H1 (cell line): Measurements from ENCODE around the gene LDLRAD4. TPM values are rescaled to one million over a fixed set of nuclear protein-coding genes. Genes with fewer than 3 reads are reported as not detected.

Experiments used
- HDAC2 ChIP-seq, 2 experiments: fragments of 300-600 bp in 1 of 2; sonication (generic) in 1 of 2; IDR thresholded peaks; 2 replicates each; pipeline ENCODE4 v1.6.1; 2011 to 2012; ENCODE audit warnings: low read depth in 2 of 2, low read length in 2 of 2, mild to moderate bottlenecking in 2 of 2, moderate library complexity in 2 of 2, borderline replicate concordance in 1 of 2, inconsistent platforms in 1 of 2
- TAF1 ChIP-seq: IDR thresholded peaks from 2 replicates; pipeline ENCODE4 v1.6.1; 2011; ENCODE audit warnings: mild to moderate bottlenecking, low read depth, low read length
- polyA plus RNA-seq, 7 experiments: library from polyadenylated mRNA; depleted of rRNA in 3 of 7; stranded (reverse) in 5 of 7; unstranded in 2 of 7; fragments of >200 nt in 5 of 7; fragments of 200-250 nt in 2 of 7; gene quantifications; 1 replicate in 5 of 7; 2 replicates in 1 of 7; 4 replicates in 1 of 7; pipeline versions ENCODE4 v1.2.1 to v1.2.3, GENCODE V29; 2011 to 2013; ENCODE audit warnings: missing spikeins in 2 of 7, mixed read lengths in 2 of 7
- total RNA-seq: library from RNA; stranded (reverse); fragmentation: NEBNext Ultra II Directional; extraction: Animal tissue kit (Norgen Biotek cat#: 25700); gene quantifications from 2 replicates; pipeline ENCODE4 v1.2.1, GENCODE V29; 2021

Gene LDLRAD4
- total and polyA plus RNA-seq, 2 of the 8 experiments (the other 6 are each of a cell fraction or from before 2014, with no cell fraction given) = 0.77 to 1.4 TPM

- TF ChIP-seq TAF1 (no peak), HDAC2 (IDR thresholded peaks at IDR 0.05; ENCODE audit: borderline replicate concordance in 1 of 2, low read depth in 2 of 2, low read length in 2 of 2) (no peak)
- TF ChIP-seq, all 59 proteins: peak for 0
Observed at GRCh38 chr18:13359210-13359609, 140.7 kb downstream of the LDLRAD4 start (continued).
